Measurements from ENCODE around the gene MREG.
"Not testable (repeated sequence)": the region's sequence is repeated elsewhere in the genome, so short reads cannot be mapped to it uniquely, and the experiment has no call there.

Gene MREG

DNA sequence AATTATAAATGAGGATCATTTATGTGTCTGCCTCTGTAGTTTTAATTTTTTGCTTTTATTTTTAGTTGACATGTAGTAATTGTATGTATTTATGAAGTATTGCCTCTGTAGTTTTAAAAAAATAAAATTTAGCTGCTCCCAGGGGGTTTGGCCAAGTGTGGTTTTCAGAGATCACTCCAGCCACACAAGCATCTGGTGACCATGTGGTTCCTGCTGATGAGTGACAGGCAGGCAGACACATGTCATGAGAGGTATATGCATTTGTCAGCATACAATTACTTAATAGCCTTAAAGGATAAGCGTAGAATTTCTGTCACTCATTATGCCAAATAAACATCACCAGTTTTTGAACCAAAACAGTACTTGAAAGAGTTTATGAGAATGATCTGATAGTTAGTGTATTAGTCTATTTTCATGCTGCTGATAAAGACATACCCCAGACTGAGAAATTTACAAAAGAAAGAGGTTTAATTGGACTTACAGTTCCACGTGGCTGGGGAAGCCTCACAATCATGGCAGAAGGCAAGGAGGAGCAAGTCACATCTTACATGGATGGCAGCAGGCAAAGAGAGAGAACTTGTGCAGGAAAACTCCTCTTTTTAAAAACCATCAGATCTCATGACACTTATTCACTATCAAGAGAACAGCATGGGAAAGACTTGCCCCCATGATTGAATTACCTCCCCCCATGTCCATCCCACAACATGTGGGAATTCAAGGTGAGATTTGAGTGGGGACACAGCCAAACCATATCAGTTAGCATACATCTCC is 29.6 kb downstream of the MREG start:
- DNase-seq, result no peak

DNA sequence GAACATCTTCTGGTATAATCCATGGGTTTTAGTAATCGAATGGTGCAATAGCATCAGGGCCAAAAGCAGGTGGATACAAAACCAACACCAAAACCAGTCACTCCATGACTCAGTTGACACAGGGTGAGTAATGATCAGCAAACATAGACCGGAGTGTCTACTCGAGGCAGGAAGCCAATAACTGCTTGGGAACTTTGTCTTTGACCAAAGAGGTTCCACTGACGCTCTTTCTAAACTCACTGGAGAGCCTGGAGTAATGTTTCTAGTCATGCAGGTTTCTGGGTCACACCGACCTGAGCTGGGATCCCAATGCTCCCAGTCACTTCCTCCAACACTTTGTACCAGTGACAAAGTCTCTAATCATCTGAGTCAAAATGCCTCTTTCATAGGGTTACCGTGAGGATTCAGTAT is 30.9 kb downstream of the MREG start:
- DNase-seq, result no peak

DNA sequence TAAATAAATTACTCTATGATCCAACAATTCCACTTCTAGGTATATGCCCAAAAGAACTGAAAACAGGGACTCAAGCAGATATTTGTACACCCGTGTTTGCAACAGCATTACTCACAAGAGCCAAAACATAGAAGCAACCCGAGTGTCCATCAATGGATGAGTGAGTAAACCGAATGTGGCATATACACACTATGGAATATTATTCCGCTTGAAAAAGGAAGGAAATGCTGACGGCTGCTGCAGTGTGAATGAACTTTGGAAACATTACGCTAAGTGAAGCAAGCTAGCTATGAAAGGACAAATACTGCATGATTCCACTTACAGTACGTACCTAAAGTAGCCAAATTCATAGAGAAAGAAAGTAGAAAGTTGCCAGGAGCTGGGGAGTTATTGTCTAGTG is 32.2 kb downstream of the MREG start:
- DNase-seq, result no peak

DNA sequence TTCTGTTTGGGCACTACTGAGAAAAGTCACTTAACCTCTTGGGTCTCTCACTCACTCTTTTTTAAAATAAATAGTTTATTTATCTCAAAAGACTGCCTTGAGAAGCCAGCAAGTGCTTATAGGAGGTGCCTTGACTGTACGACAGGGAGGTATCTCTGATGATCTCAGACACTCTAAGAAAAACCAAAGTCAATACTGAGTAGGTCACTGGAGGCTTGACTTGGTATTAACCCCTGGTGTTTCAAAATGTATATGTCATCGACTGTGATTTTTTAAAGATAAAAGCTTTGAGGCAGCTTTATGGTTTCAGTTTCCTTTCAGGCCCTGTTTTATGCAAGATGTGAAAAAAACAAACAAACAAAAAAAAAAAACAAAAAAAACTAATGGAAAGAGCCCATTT is 33.7 kb downstream of the MREG start:
- no peak for DNase-seq

DNA sequence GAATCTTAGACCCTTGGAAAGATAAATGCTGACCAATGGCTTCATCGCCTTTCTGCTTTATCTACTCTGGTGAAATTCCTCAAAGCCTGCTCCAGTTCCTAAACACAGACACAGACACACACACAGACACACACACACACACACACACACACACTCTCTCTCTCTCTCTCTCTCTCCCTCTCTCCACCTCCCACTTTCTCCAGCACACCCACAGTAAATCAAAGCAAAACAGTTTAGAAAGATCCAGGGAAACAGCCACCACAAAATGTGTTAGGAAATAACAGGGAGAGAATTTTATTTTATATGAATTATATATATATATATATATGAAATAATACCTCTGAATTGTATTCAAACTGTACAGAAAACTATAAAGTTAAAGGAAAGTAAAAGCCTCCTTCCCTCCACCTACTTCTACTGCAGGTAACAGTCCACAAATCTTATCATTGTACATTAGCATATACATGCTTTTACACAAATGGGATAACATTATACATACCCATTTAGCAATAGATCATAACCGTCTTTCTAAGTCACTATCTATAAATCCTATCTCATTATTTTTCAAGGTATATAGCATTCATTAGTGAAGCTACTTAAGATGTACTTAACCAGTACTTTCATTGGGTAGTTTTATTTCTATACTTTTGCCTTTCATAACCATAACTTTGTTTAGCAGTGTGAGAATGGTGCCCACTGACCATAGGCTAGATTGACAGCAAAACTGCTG is 38.5 kb downstream of the MREG start:
- DNase-seq, result no peak

DNA sequence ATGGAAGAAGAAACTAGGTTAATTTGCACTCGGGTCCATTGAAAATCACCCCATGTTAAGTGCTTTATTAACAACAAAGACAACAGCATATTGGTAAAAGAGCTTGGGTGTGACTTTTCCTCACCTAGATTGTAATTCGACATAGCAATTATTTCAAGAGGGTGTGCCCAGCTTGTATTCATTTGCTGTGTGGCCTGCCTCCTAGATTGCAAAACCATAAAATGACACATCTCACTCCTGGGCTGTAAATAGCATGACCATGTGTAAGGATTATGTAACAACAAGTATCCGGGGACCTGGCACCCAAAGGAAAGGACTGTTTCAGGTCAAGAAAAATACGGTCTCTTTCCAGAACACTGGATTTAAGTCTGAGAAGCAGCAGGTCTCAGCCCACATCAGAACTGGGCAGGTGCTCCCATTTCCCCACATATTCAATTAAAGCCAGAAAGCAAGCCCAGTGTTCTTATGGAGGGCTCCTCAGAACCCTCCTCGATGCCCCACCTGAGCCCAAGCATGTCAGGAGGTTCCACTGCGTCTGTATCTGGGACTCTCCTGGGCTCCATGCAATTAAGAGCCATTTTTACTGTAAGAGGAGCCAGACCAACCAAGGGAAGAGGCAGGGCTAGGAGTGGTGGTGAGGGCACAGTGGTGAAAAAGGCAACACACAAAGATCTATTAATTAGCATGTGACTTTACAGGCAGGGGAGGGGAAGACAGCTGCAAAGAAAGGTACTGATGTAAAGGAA is 39.2 kb downstream of the MREG start:
- no peak for DNase-seq

DNA sequence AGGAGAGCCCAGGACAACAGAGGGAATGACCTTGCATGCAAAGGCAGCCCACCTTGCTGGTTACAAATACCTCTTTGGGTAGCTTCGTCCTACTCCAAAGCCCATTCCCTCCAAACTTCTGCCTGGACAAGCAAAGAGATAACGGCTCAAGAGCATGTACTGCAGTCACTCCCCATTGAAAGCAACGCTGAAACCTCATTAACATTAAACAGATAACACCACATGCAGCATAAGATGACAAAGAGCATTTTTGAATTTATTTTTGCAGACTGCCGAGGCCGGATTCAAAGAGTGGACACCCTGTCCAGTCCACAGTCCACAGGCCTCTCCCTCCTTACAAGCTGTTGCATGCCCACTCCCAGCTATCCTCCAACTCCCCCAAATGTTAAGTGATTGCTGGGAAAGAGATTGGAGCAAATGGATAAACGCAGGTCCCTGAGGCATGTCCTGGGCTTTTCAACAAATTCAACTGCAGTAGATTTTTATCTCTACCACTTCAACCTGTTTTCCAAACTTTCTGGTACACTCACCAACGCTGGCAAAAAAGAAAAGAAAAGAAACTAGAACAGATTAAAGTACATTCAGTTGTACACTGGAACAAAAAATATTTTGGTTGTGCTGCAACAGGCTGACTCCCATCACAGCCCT is 40.1 kb downstream of the MREG start:
- DNase-seq, result no peak

DNA sequence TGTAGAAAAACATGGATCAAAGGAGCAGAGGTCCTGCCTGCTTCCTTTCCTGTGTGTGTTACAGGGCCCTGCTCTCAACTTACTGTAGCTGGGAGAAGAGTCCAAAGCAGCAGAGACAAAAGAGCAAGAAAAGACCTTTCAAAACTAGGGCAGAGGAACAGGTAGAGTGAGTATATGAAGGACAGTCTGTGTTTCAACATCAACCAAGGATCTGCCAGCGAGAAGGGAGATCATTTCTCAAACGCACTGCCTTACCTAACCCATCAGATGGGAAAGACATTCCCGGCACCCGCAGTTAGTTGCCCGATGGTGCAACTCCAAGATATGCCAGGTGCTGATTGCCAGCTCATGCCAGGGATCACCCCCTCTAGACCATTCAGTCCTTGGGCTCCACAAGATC is 41.7 kb downstream of the MREG start:
- DNase-seq, result no peak

DNA sequence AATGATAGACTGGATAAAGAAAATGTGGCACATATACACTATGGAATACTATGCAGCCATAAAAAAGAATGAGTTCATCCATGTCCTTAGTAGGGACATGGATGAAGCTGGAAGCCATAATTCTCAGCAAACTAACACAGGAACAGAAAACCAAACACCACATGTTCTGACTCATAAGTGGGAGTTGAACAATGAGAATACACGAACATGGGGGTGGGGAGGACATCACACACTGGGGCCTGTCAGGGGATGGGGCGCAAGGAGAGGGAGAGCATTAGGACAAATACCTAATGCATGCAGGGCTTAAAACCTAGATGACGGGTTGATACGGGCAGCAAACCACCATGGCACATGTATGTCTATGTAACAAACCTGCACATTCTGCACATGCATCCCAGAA is 42.5 kb downstream of the MREG start:
- DNase-seq, result not testable (repeated sequence)

DNA sequence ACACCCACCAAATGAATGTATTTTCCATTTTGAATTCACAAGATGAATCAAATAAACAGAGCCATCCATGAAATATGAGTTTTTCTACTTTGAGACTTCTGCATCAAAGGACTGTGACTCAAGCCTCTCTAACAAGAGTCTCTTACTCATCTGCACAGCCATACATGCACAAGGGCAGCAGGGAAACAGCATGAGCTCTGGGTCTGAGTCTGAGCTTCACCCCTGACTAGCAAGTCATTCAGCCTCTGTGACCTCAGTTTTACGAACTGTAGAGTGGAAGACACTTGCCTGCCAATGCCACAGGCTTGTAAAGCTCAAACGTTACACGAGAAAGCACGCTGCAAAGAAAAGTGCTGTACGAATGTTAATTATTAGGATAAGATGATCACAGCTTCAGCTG is 42.9 kb downstream of the MREG start:
- no peak for DNase-seq

DNA sequence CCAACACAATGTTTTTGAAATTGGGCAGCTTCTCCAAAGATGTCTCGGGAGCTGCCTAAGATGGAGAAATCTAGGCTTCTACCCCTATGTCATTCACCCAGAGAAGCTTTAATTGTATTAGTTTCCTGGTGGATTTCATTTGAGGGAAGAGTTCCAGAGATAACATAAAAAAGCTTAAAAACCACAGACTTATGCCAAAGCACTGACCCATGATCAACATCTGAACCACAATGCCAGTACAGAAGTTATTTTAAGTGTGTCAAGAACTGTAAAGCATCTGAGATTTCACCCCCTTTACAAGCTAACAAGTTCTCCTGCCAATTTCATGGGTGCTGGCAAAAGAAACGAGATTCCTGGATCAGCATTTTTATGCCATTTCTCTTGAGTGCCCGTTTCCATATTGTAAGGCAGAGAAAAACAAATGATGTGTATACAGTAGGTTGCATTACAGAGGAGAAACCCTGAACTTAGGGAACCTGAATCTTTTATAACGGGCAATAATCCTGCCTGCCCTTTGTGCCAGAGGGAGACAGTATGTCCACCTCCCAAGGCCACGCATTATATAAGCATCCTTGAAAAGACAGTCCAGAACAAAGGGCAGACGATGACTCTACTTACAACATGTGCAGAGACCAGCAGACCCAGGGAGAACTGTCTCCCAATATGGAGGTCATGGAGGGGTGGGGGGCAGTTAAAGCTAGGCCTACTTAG is 44.1 kb downstream of the MREG start:
- DNase-seq, result no peak

DNA sequence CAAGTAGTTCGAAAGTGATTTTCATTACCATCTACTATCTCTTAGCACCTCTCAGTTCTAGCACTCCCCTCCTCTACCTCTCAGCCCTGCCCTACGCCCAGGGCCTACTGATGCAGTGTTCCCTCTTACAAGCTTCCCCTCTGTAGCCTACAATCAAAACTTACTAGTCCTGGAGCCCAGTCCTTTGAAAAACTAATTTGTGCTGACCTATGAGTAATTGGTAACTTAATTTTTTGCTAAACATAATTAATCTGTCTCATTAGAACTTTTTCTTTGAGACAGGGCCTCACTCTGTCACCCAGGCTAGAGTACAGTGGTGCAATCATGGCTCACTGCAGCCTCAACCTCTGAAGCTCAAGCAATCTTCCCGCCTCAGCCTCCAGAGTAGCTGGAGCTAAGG is 44.9 kb downstream of the MREG start:
- no peak for DNase-seq

DNA sequence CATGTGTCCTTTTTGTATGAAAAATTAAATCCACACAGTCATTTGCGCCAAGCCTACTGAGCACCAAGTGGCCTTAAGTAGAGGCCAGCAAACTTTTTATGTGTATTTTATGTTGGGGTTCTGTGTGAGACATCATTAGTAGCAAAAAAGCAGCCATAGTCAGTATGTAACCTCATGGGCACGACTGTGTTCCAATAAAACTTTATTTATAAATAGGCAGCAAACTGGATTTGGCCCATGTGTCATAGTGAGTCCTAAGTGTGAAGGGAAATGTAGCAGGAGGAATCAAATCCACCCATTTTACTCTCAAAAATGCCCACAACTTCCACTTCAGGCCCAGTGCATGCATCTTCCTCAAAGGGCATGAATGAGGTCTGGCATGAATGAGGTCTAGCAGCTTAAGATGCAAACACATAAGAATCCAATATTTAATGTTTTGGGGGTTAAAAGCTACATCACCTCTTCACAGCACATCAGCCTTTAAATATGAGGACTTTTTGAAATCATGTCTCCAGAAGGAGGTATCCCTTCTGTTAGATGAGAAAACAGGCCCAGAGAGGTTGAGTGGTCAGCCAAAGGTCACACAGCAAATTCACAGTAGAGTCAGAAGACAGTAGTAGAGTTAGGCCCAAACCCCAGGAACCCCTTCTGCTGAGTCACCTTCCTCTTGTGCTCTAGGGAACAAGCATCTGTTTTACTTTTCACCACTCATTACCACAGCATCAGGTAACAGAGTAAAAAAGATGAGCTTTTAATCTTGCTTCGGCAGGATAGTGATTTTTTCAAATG is 45.6 kb downstream of the MREG start:
- DNase-seq, result no peak

DNA sequence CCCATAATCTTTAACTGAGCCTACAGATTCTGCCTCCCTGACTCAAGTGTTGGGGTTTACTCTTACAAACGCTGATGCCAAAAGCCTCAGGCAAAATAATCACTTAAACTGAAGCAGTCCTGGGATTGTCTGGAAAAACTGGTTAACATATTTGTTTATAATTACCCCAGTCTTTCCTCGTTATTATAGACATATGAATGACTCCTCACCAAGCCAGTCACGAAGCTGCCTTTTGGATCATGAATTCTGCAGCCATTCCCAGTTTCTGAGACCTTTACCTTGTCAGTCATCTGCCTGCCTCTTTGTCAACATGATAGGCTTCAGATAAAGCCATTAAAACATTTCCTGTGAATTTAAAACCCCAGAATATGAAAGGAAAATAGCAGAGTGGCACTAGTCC is 46.4 kb downstream of the MREG start:
- no peak for DNase-seq

DNA sequence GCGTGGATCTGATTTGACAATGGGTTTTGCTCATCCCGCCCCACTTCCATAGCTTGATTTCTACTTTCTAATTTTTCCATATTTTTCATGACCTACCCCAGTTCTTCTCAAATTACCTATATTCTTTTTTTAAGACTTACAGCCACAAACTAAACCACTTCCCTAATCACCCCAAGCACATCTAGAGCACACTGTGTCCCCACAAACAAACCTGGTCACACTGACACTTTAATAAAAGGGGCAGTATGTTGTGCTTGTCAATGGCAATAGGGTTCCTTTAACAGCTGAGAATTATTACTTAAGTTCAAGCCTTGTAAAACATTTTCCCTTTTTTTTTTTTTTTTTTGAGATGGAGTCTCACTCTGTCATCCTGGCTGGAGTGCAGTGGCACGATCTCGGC is 47.1 kb downstream of the MREG start:
- DNase-seq, result no peak

DNA sequence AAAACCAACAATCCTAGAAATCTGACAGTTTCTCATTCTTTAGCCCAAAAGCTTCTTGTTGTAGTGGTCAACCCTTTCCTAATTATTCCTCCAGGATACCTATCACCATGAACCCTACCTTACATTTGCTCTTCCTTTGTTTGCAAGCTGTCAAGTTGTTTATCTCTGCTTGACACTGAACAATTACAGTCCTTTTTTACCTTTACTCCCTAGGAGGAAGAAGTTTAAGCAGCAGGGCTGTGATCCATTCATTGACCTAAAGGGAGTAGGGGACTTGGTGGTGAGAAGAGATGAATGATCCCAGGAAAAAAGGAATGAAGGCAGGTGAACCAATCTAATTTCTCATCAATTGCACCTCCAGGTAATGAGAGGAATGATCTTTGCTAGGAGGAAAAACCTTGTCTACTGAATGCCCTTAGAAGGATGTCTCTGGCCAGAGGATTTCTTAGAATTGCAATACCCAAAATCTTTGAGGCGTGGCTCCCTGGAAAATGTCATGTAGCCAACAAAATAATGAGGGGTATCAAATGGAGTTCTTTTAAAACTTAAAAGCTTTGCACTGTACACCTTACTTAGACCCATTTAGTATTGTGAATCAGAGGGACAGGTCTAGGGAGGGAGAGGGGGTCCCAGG is 47.7 kb downstream of the MREG start:
- no peak for DNase-seq

DNA sequence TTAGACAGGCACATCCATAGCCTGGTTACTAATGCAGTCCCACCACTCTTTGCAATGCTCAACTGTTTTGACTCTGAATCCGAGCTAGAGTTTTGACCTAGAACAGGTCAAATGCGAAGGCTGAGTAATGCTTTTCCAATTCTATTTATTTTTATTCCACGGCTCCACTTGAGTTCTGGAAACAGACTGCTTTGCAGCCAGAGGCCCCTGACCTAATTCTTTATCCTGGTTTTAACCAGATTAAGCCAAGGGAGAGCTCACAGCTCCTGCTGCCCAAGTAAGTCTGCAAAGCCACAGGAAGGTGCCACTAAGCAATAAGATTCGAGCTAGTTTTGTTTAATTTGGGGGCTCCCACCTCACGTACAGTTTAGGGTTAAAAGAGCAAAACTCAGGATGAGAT is 51.4 kb downstream of the MREG start:
- no peak for DNase-seq

DNA sequence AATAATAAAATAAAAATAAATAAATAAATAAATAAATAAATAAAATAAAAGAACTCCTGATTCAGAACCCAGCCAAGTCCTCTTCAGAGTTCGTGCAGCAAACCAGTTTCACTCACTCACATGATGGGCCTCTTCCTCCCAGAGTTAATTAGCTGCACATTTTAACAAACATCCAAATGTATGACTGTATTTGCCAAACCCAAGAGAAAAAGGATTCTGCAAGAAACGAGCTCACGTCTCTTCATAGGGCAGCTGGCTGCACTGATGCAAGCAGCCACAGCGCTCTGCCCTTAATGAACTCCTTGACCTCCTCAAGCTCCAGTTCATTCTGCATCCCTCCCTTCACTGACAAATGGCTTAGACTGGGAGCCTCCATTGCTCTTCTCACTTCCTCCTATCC is 55.1 kb downstream of the MREG start:
- DNase-seq, result no peak

DNA sequence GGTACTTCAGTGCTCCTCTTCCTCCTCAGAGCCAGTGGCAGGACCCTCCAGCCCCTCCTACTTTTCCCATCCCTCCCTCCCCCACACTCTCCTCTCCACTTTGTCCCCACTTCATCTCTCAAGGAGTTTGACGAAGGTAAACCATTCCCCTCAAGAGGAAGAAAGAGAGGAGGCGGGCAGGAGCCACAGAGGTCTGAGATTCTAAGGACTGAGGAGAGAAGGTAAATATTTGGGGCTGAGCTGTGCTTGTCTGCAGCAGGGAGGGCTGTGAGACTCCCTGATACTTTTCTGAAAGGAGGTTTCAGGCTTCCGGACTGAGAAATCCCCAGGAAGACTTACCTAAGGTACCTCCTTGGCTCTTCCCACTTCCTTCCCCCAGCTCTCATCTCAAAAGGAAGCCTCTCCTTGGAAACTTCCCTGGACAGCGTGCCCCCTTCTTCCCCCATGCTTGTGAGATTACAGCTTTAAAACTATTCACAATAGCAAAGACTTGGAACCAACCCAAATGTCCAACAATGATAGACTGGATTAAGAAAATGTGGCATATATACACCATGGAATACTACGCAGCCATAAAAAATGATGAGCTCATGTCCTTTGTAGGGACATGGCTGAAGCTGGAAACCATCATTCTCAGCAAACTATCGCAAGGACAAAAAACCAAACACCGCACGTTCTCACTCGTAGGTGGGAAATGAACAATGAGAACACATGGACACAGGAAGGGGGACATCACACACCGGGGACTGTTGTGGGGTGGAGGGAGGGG is 55.8 kb downstream of the MREG start:
- DNase-seq, result not testable (repeated sequence)

DNA sequence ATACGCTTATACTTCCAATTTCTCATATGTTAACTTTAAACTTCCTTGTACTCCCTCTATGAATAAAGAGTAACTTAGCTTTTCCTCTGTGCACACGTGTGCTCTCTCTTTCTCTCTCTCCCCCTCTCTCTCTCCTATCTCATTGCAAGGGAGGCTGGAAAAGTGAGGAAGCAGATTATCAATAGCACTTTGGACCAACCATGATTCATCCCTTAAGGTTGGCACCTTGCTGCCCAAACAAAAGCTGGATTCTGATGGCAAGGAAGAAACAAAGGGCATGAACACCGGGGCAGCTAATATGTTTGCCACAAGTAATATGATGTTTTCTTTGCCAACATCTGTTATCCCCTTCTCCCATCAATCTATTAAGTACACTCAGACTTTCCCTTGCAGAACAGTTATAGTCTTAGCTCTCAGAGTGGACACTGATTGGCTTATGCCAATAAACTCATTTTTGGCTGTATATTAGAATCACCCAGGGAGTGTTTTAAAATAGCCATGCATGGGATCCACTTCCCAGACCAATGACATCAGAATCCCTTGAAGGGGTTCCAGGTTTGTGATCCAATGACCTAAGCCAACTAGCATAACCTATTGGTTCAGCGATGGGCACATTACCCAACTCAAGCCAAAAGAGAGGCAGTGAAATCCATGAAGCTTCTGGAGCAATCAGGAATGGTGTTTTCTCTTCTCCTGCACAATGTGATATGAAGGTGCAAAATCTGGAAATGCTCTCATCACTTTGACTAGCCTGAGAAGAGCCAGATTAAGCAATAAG is 60.3 kb downstream of the MREG start:
- DNase-seq, result no peak
